GM12878 (cell line): ENCODE data around the gene WWOX. TPM values are rescaled to one million over a fixed set of nuclear protein-coding genes. Genes with fewer than 3 reads are reported as not detected.

Source experiments
- ATAC-seq: fragments of 200-7000 bp; cut with Tn5 transposase; 3 replicates; pipeline ENCODE4 v1.9.1; 2020; ENCODE audit warnings: mild to moderate bottlenecking, moderate library complexity
- BruUV-seq: library from RNA; stranded (reverse); fragments of 400-500 nt; replicated peaks from 2 replicates; lab custom pipeline; 2021; lab: Mats Ljungman, UMichigan
- CTCF ChIA-PET: fragments of 300-600 bp; sonication (Branson Sonifier 250); formaldehyde crosslinking; extraction: SDS; loops from one replicate; lab custom pipeline; 2021; ENCODE audit warnings: inconsistent platforms; lab: Yijun Ruan, JAX
- POLR2A ChIA-PET: fragments of 350-600 bp; formaldehyde crosslinking; extraction: SDS; loops from one replicate; lab custom pipeline; 2021; ENCODE audit warnings: inconsistent platforms; lab: Charles Lee
- RAD21 ChIA-PET: fragments of 300-600 bp; sonication (Branson Sonifier 250); formaldehyde crosslinking; loops from one replicate; lab custom pipeline; 2023; ENCODE audit warnings: antibody characterized with exemption; ENCODE audit not compliant: unreplicated experiment; lab: Charles Lee
- SMC1A ChIA-PET: fragments of 300-600 bp; sonication (Branson Sonifier 250); formaldehyde crosslinking; loops from one replicate; lab custom pipeline; 2023; ENCODE audit not compliant: unreplicated experiment, uncharacterized antibody; lab: Charles Lee
- DNase-seq: peaks from one replicate; pipeline ENCODE4 v3.0.0-alpha.2; 2011; ENCODE audit warnings: low read depth, low spot score
- FAIRE-seq: peaks from 3 replicates; lab custom pipeline; 2011; peaks lifted over from hg19 to GRCh38; lab: Jason Lieb, UNC
- H2AFZ ChIP-seq: 2 replicates; pipeline ENCODE4 v1.6.0; 2011; ENCODE audit warnings: low read depth, low read length, control low read depth; ENCODE audit not compliant: control insufficient read depth
- H3K27ac ChIP-seq: 2 replicates; pipeline ENCODE4 v1.5.1; 2011; ENCODE audit warnings: control low read depth; ENCODE audit not compliant: control insufficient read depth, insufficient read depth
- H3K27me3 ChIP-seq, 2 experiments: replicated peaks in 1 of 2; 2 replicates each; pipeline versions ENCODE4 v1.6.0 to v1.6.1; 2011; ENCODE audit warnings: low read length in 1 of 2; ENCODE audit not compliant: control insufficient read depth in 2 of 2, insufficient read depth in 2 of 2
- H3K36me3 ChIP-seq, 2 experiments: 2 replicates each; pipeline ENCODE4 v1.5.1; 2011; ENCODE audit warnings: low read length in 1 of 2; ENCODE audit not compliant: control insufficient read depth in 2 of 2, insufficient read depth in 2 of 2
- H3K4me1 ChIP-seq: 2 replicates; pipeline ENCODE4 v1.6.1; 2011; ENCODE audit warnings: mild to moderate bottlenecking, low read length, moderate library complexity, mixed read lengths; ENCODE audit not compliant: control insufficient read depth, insufficient read depth
- H3K4me2 ChIP-seq: 2 replicates; pipeline ENCODE4 v1.6.0; 2011; ENCODE audit warnings: control low read depth; ENCODE audit not compliant: control insufficient read depth, insufficient read depth
- H3K4me3 ChIP-seq: fragments of 200-600 bp; sonication (generic); 2 replicates; pipeline ENCODE4 v1.5.1; 2016
- H3K79me2 ChIP-seq: 2 replicates; pipeline ENCODE4 v1.6.0; 2011; ENCODE audit warnings: low read length; ENCODE audit not compliant: control insufficient read depth, insufficient read depth
- H3K9ac ChIP-seq: 2 replicates; pipeline ENCODE4 v1.8.0; 2011; ENCODE audit warnings: low read length, control low read depth, mixed read lengths; ENCODE audit not compliant: control insufficient read depth, insufficient read depth
- H3K9me3 ChIP-seq: replicated peaks from 3 replicates; pipeline ENCODE4 v1.5.1; 2011; ENCODE audit warnings: mild to moderate bottlenecking, low read length; ENCODE audit not compliant: control insufficient read depth, insufficient read depth
- H4K20me1 ChIP-seq: 2 replicates; pipeline ENCODE4 v1.6.0; 2011; ENCODE audit not compliant: control insufficient read depth, insufficient read depth
- ATF2 ChIP-seq: IDR thresholded peaks from 2 replicates; pipeline ENCODE4 v1.6.1; 2012; ENCODE audit warnings: low read length, inconsistent platforms
- GATAD2B ChIP-seq: fragments of 450-650 bp; conservative IDR thresholded peaks from 2 replicates; pipeline ENCODE4 v1.6.1; 2017; ENCODE audit warnings: low read depth, mild to moderate bottlenecking, moderate library complexity
- HCFC1 ChIP-seq: fragments of 150-350 bp; IDR thresholded peaks from 2 replicates; pipeline ENCODE4 v1.6.1; 2014; ENCODE audit warnings: low read length
- IKZF2 ChIP-seq, 2 experiments: fragments of 450-650 bp; IDR thresholded peaks; 2 replicates each; pipeline ENCODE4 v1.6.1; 2017; ENCODE audit warnings: mild to moderate bottlenecking in 2 of 2, moderate library complexity in 2 of 2
- KDM1A ChIP-seq: fragments of 200-600 bp; sonication (generic); IDR thresholded peaks from 2 replicates; pipeline ENCODE4 v1.6.1; 2016; ENCODE audit warnings: borderline replicate concordance
- MTA3 ChIP-seq: IDR thresholded peaks from 2 replicates; pipeline ENCODE4 v1.6.1; 2012; ENCODE audit warnings: low read length, inconsistent platforms, borderline replicate concordance
- NRF1 ChIP-seq: conservative IDR thresholded peaks from 2 replicates; pipeline ENCODE4 v1.6.1; 2011; ENCODE audit warnings: mild to moderate bottlenecking, low read depth, low read length, improper control_type of control experiment
- SPI1 ChIP-seq: IDR thresholded peaks from 2 replicates; pipeline ENCODE4 v1.6.1; 2011; ENCODE audit warnings: low read depth, mild to moderate bottlenecking, low read length, moderate library complexity, borderline replicate concordance; ENCODE audit not compliant: insufficient read depth
- ZBTB11 ChIP-seq: fragments of 450-650 bp; formaldehyde crosslinking; IDR thresholded peaks from 2 replicates; pipeline ENCODE4 v1.5.0; 2022; ENCODE audit warnings: mild to moderate bottlenecking, missing genetic modification characterization
- ZNF274 ChIP-seq: IDR thresholded peaks from one replicate; pipeline ENCODE4 v1.8.0; 2011; ENCODE audit not compliant: insufficient read length, insufficient read depth
- whole genome bisulfite sequencing: methylation state at CpG from one replicate; pipeline ENCODE4 v1.1.6; 2016; ENCODE audit warnings: low lambda C conversion rate; ENCODE audit not compliant: insufficient replicate concordance, insufficient coverage; ENCODE audit errors: missing lambda C conversion rate; 5-methylcytosine and 5-hydroxymethylcytosine counted together
- in situ Hi-C: fragments of 300-500 bp; cut with MboI; formaldehyde crosslinking; loops from 9 replicates; pipeline ENCODE4 v1.14.3; 2018; ENCODE audit warnings: mixed read lengths
- intact Hi-C: fragments of 100-400 bp; cut with micrococcal nuclease; formaldehyde crosslinking; loops from one replicate; pipeline ENCODE4 v1.14.2; 2022; ENCODE audit not compliant: unreplicated experiment
- polyA plus RNA-seq, 11 experiments: library from polyadenylated mRNA; depleted of rRNA in 4 of 11; unstranded in 6 of 11; stranded (reverse) in 5 of 11; fragments of >200 nt; fragmentation: Nextera tagmentation in 4 of 11; fragmentation: Illumina TruSeq in 1 of 11; extraction: Ambion mirVana in 4 of 11; extraction: Trizol in 1 of 11; gene quantifications; 1 replicate in 1 of 11; 2 replicates in 10 of 11; pipeline versions ENCODE4 v1.2.1 to v1.2.3, GENCODE V29; 2011 to 2016; ENCODE audit warnings: inconsistent platforms in 2 of 11, missing spikeins in 2 of 11, low read depth in 1 of 11
- total RNA-seq, 4 experiments: library from RNA; depleted of rRNA in 3 of 4; stranded (reverse); fragments of >200 nt in 3 of 4; fragmentation: Illumina TruSeq in 1 of 4; extraction: Trizol in 1 of 4; gene quantifications; 2 replicates each; pipeline versions ENCODE4 v1.2.1 to v1.2.3, GENCODE V29; 2013 to 2021

The WWOX gene
- total and polyA plus RNA-seq, 10 of the 15 experiments (the other 5 are each of a cell fraction or from before 2014, with no cell fraction given): 2.8 to 24.4 (median 17.8) TPM

GRCh38 chr16:79112462-79112861, 1013.0 kb downstream of the WWOX start:
- H2AFZ ChIP-seq: no peak overlapping the region
- H3K9me3 ChIP-seq: no peaks in the 10 kb centered on the region
- DNase-seq: no peak
- no peak overlapping the region for H3K4me3 ChIP-seq
- ChIA-PET POLR2A (no interaction called here), RAD21 (no interaction called here), CTCF (no interaction called here), SMC1A (interaction anchor here (0.6 kb wide), 1 partner anchor 50 kb away, joined by 3 read pairs; no protein-coding TSS in a partner anchor)
- TF ChIP-seq GATAD2B (no peak), ZNF274 (no peak), ZBTB11 (CRISPR knock-in tag) (no peak), MTA3 (no peak)
- no peaks in the 10 kb centered on the region for H3K79me2 ChIP-seq
- no peak overlapping the region for H3K27ac ChIP-seq
- no peaks in the 10 kb centered on the region for H4K20me1 ChIP-seq
- no peak overlapping the region for H3K9ac ChIP-seq
- intact Hi-C loops: no loop called here
- in situ Hi-C loops: no loop called here
- no peaks in the 10 kb centered on the region for H3K36me3 ChIP-seq
- FAIRE-seq: no peak
- H3K4me1 ChIP-seq: no peaks in the 10 kb centered on the region
- H3K4me2 ChIP-seq: no peak overlapping the region
- 50% methylated on average over 12 of the region's 12 CpGs for WGBS
- H3K27me3 ChIP-seq: no peaks in the 10 kb centered on the region
- no peak for ATAC-seq
- no TSS peak for BruUV-seq

- in situ Hi-C loops: no loop called here
- Histone ChIP-seq H3K9me3 (no peaks in the 10 kb centered on the region), H3K36me3 (no peaks in the 10 kb centered on the region), H3K4me2 (no peak overlapping the region), H3K4me3 (no peak overlapping the region), H4K20me1 (no peaks in the 10 kb centered on the region), H2AFZ (no peak overlapping the region), H3K79me2 (no peaks in the 10 kb centered on the region), H3K9ac (no peak overlapping the region)
- RAD21 ChIA-PET: no interaction called here
- no peak for FAIRE-seq
- TF ChIP-seq KDM1A: no peak
- no peak for TF ChIP-seq HCFC1
- no peak for TF ChIP-seq ATF2
- no peak for TF ChIP-seq NRF1
- no peak for TF ChIP-seq SPI1
- no peak for TF ChIP-seq IKZF2 (IDR thresholded peaks at IDR 0.05)
- TF ChIP-seq, all 136 proteins: peak for 0
- Histone ChIP-seq H3K27ac (no peak overlapping the region), H3K27me3 (no peaks in the 10 kb centered on the region), H3K4me1 (no peaks in the 10 kb centered on the region)
- intact Hi-C loops: no loop called here
- WGBS: 2% methylated on average over 5 of the region's 5 CpGs
- CTCF ChIA-PET: no interaction called here
- DNase-seq (no peak), ATAC-seq (no peak)
- SMC1A ChIA-PET: no interaction called here
- BruUV-seq: no TSS peak
- POLR2A ChIA-PET: no interaction called here
Observed at GRCh38 chr16:79113826-79114225, 1014.4 kb downstream of the WWOX start.
